Upper lobe of right lung (tissue), 1 donor: ENCODE measurements around the gene CFAP43. TPM values are rescaled to one million over a fixed set of nuclear protein-coding genes. Genes with fewer than 3 reads are reported as not detected.

Experiments used
- ATAC-seq: fragments of 200-7000 bp; cut with Tn5 transposase; one replicate; pipeline ENCODE4 v1.9.1; 2020; ENCODE audit warnings: mild to moderate bottlenecking, moderate library complexity
- DNase-seq: peaks from one replicate; pipeline ENCODE4 v3.0.0-alpha.2; 2020
- H3K27ac ChIP-seq: fragments of 200-600 bp; one replicate; pipeline ENCODE4 v1.8.0; 2022
- H3K27me3 ChIP-seq: fragments of 200-600 bp; one replicate; pipeline ENCODE4 v1.8.0; 2022; ENCODE audit warnings: mild to moderate bottlenecking
- H3K36me3 ChIP-seq: fragments of 200-600 bp; one replicate; pipeline ENCODE4 v1.8.0; 2022
- H3K4me1 ChIP-seq: fragments of 200-600 bp; one replicate; pipeline ENCODE4 v1.8.0; 2022
- H3K4me3 ChIP-seq: fragments of 200-600 bp; one replicate; pipeline ENCODE4 v1.8.0; 2022; ENCODE audit warnings: mild to moderate bottlenecking
- H3K9me3 ChIP-seq: fragments of 200-600 bp; one replicate; pipeline ENCODE4 v1.8.0; 2022
- CTCF ChIP-seq: fragments of 200-600 bp; IDR thresholded peaks from one replicate; pipeline ENCODE4 v1.8.0; 2022; ENCODE audit warnings: antibody characterized with exemption
- intact Hi-C: fragments of 100-400 bp; cut with DNase I; formaldehyde crosslinking; loops from one replicate; pipeline ENCODE4 v1.11.0; 2022
- total RNA-seq: library from RNA; stranded (reverse); fragmentation: NEBNext Ultra II Directional; extraction: Animal tissue kit (Norgen Biotek cat#: 25700); gene quantifications from one replicate; pipeline ENCODE4 v1.2.1, GENCODE V29; 2021
- donor health status: DM: no; HTN: yes; CAD: no; lungs with severe emphysema.

The CFAP43 gene
- total RNA-seq, 1 donor from 2014 or later: 0.75 TPM

DNA sequence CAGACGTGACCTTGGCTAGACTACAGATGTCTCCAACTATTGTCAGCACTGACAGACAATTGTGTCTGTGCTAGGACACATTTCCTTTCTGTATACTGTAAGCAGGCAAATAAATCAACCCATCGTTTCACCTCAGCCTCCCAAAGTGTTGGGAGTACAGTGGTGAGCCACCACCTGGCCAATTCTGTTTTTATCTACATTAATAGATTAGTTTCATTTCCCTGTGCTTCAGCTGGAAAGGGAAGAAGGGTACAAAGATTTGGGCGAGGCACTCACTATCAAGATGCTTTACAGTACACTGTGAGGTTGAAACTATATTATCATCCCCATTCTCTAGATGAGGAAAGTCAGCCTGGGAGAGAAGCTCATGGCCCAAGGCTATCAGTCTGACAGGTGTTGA lies 88.3 kb downstream of the CFAP43 start:
- no peaks in the 10 kb centered on the region for H3K4me1 ChIP-seq
- H3K27ac ChIP-seq: no peak overlapping the region
- no peaks in the 10 kb centered on the region for H3K36me3 ChIP-seq
- H3K4me3 ChIP-seq: no peak overlapping the region
- no peaks in the 10 kb centered on the region for H3K9me3 ChIP-seq
- intact Hi-C loops: no loop called here
- ATAC-seq (no peak), DNase-seq (no peak)
- no peak for TF ChIP-seq CTCF
- no peaks in the 10 kb centered on the region for H3K27me3 ChIP-seq

- Histone ChIP-seq H3K27ac (no peak overlapping the region), H3K4me3 (no peak overlapping the region), H3K9me3 (no peaks in the 10 kb centered on the region), H3K36me3 (no peaks in the 10 kb centered on the region), H3K4me1 (no peaks in the 10 kb centered on the region), H3K27me3 (no peaks in the 10 kb centered on the region)
- intact Hi-C loops: no loop called here
- DNase-seq (no peak), ATAC-seq (no peak)
- no peak for TF ChIP-seq CTCF
These were observed 90.1 kb downstream of the CFAP43 start for GRCh38 chr10:104142081-104142480.

DNA sequence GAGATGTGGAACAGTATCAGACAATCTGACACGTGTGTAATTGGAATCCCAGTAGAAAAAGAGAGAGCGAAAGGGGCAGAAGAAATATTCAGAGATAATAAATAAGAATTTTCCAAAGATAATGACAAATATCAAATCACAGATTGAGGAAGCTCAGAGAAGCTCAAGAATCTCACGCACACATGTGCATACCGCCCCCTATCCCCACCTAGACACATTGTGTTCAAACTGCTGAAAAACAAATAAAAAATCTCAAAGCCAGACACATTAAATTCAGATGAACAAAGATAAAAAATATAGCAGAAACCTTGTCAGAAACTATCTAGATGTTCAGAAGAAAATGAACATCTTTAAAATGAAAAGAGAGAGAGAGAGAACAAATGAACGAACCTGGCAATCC lies 92.9 kb downstream of the CFAP43 start:
- no peak overlapping the region for H3K4me3 ChIP-seq
- ATAC-seq (no peak), DNase-seq (no peak)
- no peaks in the 10 kb centered on the region for H3K36me3 ChIP-seq
- no peaks in the 10 kb centered on the region for H3K9me3 ChIP-seq
- H3K4me1 ChIP-seq: no peaks in the 10 kb centered on the region
- TF ChIP-seq CTCF: peak; percentile 21
- no peaks in the 10 kb centered on the region for H3K27me3 ChIP-seq
- intact Hi-C loops: no loop called here
- no peak overlapping the region for H3K27ac ChIP-seq

GRCh38 chr10:104138131-104138530 lies 94.0 kb downstream of the CFAP43 start:
- Histone ChIP-seq H3K4me1 (no peaks in the 10 kb centered on the region), H3K27ac (no peak overlapping the region), H3K27me3 (no peaks in the 10 kb centered on the region), H3K9me3 (no peaks in the 10 kb centered on the region), H3K4me3 (no peak overlapping the region), H3K36me3 (no peaks in the 10 kb centered on the region)
- intact Hi-C loops: no loop called here
- no peak for TF ChIP-seq CTCF
- ATAC-seq (no peak), DNase-seq (no peak)

DNA sequence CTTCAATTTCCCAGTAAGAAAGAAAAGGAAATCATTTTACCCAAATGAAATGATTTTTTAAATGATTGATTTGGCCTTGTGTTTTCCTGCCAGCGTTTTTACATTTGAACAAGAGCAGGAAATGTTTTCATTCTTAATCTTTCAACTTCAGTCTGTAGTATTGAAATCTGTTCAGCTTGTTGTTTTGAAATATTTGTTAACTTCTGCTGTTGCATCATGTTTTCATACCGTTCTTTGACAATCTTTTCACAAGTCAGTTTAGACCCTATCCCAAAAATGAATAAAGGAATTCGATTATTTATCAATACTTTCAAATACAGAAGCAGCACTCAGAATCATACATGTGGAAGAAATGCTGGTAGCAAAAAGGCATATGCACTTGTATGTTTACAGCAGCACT lies 102.1 kb downstream of the CFAP43 start:
- H3K4me3 ChIP-seq: no peak overlapping the region
- H3K27me3 ChIP-seq: no peaks in the 10 kb centered on the region
- ATAC-seq (no peak), DNase-seq (no peak)
- H3K4me1 ChIP-seq: peaks cover 5% of the 10 kb centered on the region
- no peaks in the 10 kb centered on the region for H3K36me3 ChIP-seq
- H3K27ac ChIP-seq: no peak overlapping the region
- intact Hi-C loops: no loop called here
- H3K9me3 ChIP-seq: no peaks in the 10 kb centered on the region
- no peak for TF ChIP-seq CTCF

GRCh38 chr10:104128214-104128613 lies 104.0 kb downstream of the CFAP43 start:
- Histone ChIP-seq H3K27me3 (no peaks in the 10 kb centered on the region), H3K4me1 (peaks cover 5% of the 10 kb centered on the region), H3K4me3 (no peak overlapping the region), H3K9me3 (no peaks in the 10 kb centered on the region), H3K27ac (no peak overlapping the region), H3K36me3 (no peaks in the 10 kb centered on the region)
- intact Hi-C loops: no loop called here
- no peak for ATAC-seq
- DNase-seq: no peak
- TF ChIP-seq CTCF: no peak
